GM18868 (cell line): ENCODE results near the gene FASN.

ENCODE experiments used
- ATAC-seq: cut with Tn5 transposase; IDR thresholded peaks from one replicate; pipeline ENCODE4 v1.9.1; 2021; ENCODE audit warnings: mild to moderate bottlenecking, moderate library complexity; ENCODE audit not compliant: unreplicated experiment

The FASN gene

GRCh38 chr17:82078433-82078832 is 19.6 kb downstream of the FASN start:
- ATAC-seq: no peak

GRCh38 chr17:82077617-82078358 is 20.2 kb downstream of the FASN start:
- no peak for ATAC-seq

- no peak for ATAC-seq
Observed at GRCh38 chr17:82076785-82077591, 21.0 kb downstream of the FASN start.

DNA sequence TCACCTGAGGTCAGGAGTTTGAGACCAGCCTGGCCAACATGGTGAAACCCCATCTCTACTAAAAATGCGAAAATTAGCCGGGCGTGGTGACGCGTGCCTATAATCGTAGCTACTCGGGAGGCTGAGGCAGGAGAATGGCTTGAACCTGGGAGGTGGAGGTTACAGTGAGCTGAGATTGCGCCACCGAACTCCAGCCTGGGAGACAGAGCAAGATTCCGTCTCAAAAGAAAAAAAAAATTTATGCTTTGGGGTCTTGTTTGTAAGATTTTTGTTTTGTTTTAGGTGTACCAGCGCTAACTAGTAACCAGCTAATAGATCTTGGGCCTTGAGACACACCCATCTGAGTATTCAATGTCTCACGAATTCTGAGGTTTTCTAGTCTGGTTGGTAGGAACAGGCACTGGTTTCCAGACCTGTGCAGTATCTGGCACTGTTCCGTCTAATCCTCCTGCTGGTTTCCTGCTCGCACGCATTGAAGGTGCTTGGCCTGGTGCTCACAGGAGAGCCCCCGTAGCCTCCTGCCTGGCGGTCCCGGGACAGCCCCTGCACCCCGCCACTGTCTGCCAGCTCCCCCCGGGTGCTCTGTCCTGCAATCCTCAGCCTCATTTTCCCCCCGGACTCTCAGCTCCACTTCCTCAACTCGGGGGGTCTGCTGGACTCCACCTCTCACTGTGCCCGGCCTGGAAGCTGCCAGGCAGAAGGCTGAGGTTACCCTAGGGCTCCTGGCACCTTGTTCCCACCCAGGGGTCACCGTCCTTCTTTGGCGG is 21.8 kb downstream of the FASN start:
- no peak for ATAC-seq

- ATAC-seq: no peak
Observed at GRCh38 chr17:82073446-82073845, 24.6 kb downstream of the FASN start.

DNA sequence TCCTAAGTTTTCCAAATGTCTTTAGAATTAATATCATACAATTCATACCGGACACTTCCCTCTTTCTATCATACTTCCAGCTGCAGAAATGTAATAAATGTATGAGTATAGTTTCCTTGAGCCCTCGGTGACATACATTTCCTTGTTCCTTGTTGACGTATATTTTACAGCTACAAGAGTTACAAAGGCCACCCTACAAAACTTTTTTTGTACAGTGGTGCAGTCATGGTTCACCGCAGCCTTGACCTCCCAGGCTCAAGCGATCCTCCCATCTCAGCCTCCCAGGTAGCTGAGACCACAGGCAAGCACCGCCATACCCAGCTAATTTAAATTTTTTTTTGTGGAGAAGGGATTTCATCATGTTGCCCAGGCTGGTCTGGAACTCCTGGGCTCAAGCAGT is 25.2 kb downstream of the FASN start:
- ATAC-seq: no peak

GRCh38 chr17:82070611-82071010 is 27.4 kb downstream of the FASN start:
- ATAC-seq: no peak

DNA sequence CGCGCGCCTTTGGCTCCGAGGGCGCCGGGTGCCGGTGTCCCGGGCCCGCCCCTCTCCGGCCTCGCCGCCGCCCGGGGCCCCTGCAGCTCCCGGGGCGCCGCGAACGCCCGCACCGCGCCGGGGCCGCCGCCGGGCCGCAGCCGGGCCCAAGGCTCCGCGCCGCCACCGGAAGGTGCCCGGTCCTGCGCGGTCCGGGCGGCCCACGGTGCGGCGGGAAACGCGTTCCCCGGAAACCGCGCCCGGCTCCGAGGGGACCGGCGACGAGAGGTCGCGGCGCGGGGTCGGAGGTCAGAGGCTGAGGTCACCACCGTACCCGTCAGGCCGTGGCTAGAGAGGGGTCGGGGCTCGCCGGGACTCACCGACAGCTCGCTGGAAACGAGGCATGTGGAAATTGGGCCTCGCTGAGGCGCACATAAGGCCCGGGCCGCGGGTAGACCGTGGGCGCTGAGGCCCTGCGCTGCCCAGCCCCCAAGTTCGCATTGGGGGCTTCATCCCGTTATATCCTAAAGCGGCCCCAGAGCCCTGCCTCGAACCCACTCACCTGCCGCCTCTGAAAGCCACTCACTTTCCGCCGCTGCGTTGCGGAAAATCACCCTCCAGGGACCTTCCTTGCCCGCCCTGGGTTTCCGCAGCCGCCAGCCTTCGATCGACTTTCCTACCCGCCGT is 32.3 kb downstream of the FASN start, which contains the start of gene DUS1L:
Gene DUS1L (minus strand): TSS at position 167 of the 666 bp plus-strand sequence. CDS start 745 bp downstream, outside the sequence.
- ATAC-seq: peak; percentile 67

- ATAC-seq: peak; percentile 8
Observed at GRCh38 chr17:82065193-82065637, 32.8 kb downstream of the FASN start.

DNA sequence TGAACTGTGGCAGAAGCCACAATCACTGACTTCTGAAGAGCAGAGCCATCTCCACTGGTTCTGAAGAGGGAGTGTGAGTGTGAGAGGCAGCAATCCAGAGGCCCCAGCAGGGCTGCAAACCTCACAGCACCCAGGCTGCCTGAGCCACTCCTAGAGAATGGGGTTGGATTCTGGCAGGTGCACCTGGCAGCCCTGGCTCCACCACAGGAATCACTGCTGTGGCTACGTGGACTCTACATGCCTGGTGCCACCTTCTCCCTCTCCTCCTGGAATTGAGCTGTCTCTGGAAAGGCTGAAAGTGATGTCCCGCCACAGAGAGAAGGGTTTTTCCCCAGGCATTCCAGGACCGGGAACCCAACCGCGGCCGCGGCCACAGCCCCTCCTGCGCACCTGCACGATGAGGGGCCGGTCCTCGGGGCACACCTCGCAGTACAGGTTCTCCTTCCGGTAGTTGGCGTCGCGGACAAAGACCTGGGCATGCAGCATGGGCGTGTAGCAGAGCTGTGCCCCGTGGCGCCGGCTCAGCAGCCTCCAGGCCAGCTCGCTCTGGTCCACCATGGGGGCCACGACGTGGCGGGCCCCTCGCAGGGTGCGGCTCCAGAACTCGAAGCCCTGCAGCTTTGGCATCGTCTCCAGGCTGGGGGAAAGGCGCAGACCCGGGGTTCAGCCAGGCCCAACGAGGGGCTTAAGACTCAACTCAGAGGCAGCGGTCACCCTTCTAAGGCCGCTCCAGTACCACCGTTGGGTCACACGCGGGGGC is 33.4 kb downstream of the FASN start:
- no peak for ATAC-seq

DNA sequence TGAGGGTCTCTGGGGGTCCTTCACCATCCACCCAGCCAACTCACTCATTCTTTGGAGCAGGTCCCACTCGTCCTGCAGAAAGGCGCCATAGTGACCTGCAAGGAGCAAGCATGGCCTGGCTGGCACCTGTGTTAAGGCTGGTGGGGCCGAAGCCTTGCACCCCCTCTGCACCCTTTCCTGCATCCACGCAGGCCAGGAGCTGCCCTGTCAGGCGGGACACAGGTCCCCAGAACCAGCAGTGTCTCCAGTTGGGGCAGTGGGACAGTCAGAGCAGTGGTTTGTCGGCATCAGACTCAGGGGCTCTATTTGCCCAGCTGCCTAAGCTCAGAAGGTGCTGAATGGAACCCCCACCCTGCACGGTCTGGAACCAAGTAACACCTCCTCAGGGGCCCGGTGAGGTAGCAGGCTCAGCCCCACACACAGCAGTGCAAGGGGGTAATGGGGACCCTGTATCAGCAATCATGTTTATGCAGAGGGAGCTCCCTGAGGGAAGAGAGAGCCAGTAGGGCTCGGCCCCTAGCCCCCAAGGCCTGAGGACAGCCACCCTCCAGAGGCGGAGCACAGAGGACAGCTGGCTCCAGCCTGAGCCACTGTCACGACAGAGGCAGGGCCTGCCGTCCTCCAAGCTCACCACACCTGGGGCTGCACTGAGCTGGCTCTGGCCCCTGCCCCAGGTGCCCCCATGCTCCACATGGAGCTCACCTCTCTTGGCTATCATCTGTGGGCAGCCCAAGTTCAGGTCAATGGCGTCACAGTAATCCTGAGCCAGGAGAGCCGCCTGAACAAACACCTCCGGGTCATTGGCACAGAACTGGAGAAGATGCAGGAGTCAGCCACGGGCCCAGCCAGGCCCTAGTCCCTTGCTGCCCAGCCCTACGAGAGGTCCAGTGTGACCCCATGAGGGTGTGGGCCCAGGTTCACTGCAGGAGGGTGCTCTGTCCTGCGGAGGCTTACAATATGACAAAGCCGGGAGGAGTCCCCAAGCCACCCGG is 34.3 kb downstream of the FASN start:
- ATAC-seq: no peak

DNA sequence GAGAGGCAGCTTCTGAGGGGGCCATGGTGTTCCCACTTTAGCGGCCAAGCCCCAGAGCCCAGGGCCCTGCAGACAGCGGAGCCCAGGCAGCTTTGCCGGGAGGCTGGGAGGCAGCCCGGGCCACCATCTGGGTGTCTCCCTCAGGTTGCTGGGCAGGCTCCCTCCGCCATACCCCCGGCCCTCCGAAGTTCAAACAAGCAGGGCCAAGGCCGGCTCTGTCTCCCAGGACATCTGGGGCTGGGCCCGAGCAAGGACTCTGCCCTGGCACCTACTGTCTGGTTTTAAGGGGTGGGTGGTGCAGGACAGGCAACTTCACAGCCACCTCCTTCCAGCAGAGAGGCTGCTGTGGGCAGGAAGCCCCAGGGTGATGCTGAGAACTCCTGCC is 35.1 kb downstream of the FASN start:
- ATAC-seq: no peak

- ATAC-seq: no peak
Observed at GRCh38 chr17:82062076-82062983, 35.7 kb downstream of the FASN start.

GRCh38 chr17:82061047-82061925 is 36.8 kb downstream of the FASN start:
- no peak for ATAC-seq

- ATAC-seq: no peak
Observed at GRCh38 chr17:82060614-82061013, 37.4 kb downstream of the FASN start.

- no peak for ATAC-seq
Observed at GRCh38 chr17:82060001-82060380, 38.0 kb downstream of the FASN start.
